SJSA1 (cell line): ENCODE data around the gene PDHX. TPM values are rescaled to one million over a fixed set of nuclear protein-coding genes. Genes with fewer than 3 reads are reported as not detected.

Source experiments
- DNase-seq, 2 experiments: peaks; one replicate each; pipeline ENCODE4 v3.0.0-alpha.2; 2015 to 2020; ENCODE audit warnings: low spot score in 2 of 2, low read depth in 1 of 2
- H3K27ac ChIP-seq: fragments of 250-450 bp; sonication (Bioruptor Pico); 2 replicates; pipeline ENCODE4 v1.5.1; 2020; ENCODE audit warnings: mild to moderate bottlenecking, moderate library complexity
- H3K27me3 ChIP-seq: fragments of 250-450 bp; sonication (Bioruptor Pico); replicated peaks from 2 replicates; pipeline ENCODE4 v1.5.1; 2020; ENCODE audit warnings: mild to moderate bottlenecking, moderate library complexity
- H3K36me3 ChIP-seq: fragments of 250-450 bp; sonication (Bioruptor Pico); 2 replicates; pipeline ENCODE4 v1.5.1; 2020; ENCODE audit warnings: mild to moderate bottlenecking
- H3K4me1 ChIP-seq: fragments of 250-450 bp; sonication (Bioruptor Pico); replicated peaks from 2 replicates; pipeline ENCODE4 v1.6.1; 2021; ENCODE audit warnings: mild to moderate bottlenecking
- H3K4me3 ChIP-seq: fragments of 250-450 bp; sonication (Bioruptor Pico); 2 replicates; pipeline ENCODE4 v1.5.1; 2020; ENCODE audit warnings: mild to moderate bottlenecking
- H3K9me3 ChIP-seq: fragments of 250-450 bp; sonication (Bioruptor Pico); replicated peaks from 2 replicates; pipeline ENCODE4 v1.5.1; 2020; ENCODE audit warnings: mild to moderate bottlenecking
- total RNA-seq: library from RNA; depleted of rRNA; stranded (reverse); fragments of >200 nt; shearing (Covaris generic); gene quantifications from 2 replicates; pipeline ENCODE4 v1.2.3, GENCODE V29; 2014

PDHX gene
- total RNA-seq, 1 experiment from 2014 or later: 41.5 TPM

GRCh38 chr11:34916843-34917770 is 689 bp downstream of the PDHX start:
- DNase-seq: no peak
- Histone ChIP-seq H3K9me3 (no peaks in the 10 kb centered on the region), H3K4me3 (peak overlapping the region; percentile 85), H3K36me3 (peaks cover 27% of the 10 kb centered on the region), H3K27me3 (no peaks in the 10 kb centered on the region), H3K4me1 (peaks cover 14% of the 10 kb centered on the region), H3K27ac (peak overlapping the region; percentile 78)

- no peak for DNase-seq
- peaks cover 30% of the 10 kb centered on the region for H3K4me1 ChIP-seq
Measured at GRCh38 chr11:34921156-34921555, 4.7 kb downstream of the PDHX start.

GRCh38 chr11:34924714-34925113 is 8.3 kb downstream of the PDHX start:
- peaks cover 5% of the 10 kb centered on the region; the same call in 1 of the 2 replicates for H3K36me3 ChIP-seq
- H3K4me1 ChIP-seq: peaks cover 49% of the 10 kb centered on the region
- H3K4me3 ChIP-seq: no peak overlapping the region
- no peak overlapping the region for H3K27ac ChIP-seq
- H3K27me3 ChIP-seq: no peaks in the 10 kb centered on the region
- DNase-seq: no peak
- H3K9me3 ChIP-seq: no peaks in the 10 kb centered on the region

More at GRCh38 chr11:34921156-34921555, 4.7 kb downstream of the PDHX start:
- no peak overlapping the region for H3K27ac ChIP-seq
- no peaks in the 10 kb centered on the region for H3K9me3 ChIP-seq
- H3K36me3 ChIP-seq: peaks cover 7% of the 10 kb centered on the region; the same call in 1 of the 2 replicates
- H3K27me3 ChIP-seq: no peaks in the 10 kb centered on the region
- H3K4me3 ChIP-seq: no peak overlapping the region

- peak in 1 of 2 experiments; percentile 71 for DNase-seq
- no peak overlapping the region for H3K4me3 ChIP-seq
- peaks cover 49% of the 10 kb centered on the region for H3K4me1 ChIP-seq
- H3K27me3 ChIP-seq: no peaks in the 10 kb centered on the region
- peaks cover 5% of the 10 kb centered on the region; the same call in 1 of the 2 replicates for H3K36me3 ChIP-seq
- H3K27ac ChIP-seq: peak overlapping the region; percentile 7; the same call in 1 of the 2 replicates
- no peaks in the 10 kb centered on the region for H3K9me3 ChIP-seq
Measured at GRCh38 chr11:34926101-34926830, 9.8 kb downstream of the PDHX start.

GRCh38 chr11:34926831-34927132 is 10.4 kb downstream of the PDHX start:
- H3K36me3 ChIP-seq: peaks cover 5% of the 10 kb centered on the region; the same call in 1 of the 2 replicates
- no peak overlapping the region for H3K4me3 ChIP-seq
- H3K27ac ChIP-seq: peak overlapping the region; percentile 7
- DNase-seq: peak in 1 of 2 experiments; percentile 40
- peaks cover 49% of the 10 kb centered on the region for H3K4me1 ChIP-seq
- no peaks in the 10 kb centered on the region for H3K9me3 ChIP-seq
- no peaks in the 10 kb centered on the region for H3K27me3 ChIP-seq

- Histone ChIP-seq H3K27me3 (no peaks in the 10 kb centered on the region), H3K9me3 (no peaks in the 10 kb centered on the region), H3K27ac (no peak overlapping the region), H3K36me3 (peaks cover 13% of the 10 kb centered on the region), H3K4me1 (peaks cover 49% of the 10 kb centered on the region), H3K4me3 (no peak overlapping the region)
- peak in 1 of 2 experiments; percentile 63 for DNase-seq
Measured at GRCh38 chr11:34928268-34928959, 12.0 kb downstream of the PDHX start.

- no peak for DNase-seq
- Histone ChIP-seq H3K27ac (no peak overlapping the region), H3K4me3 (no peak overlapping the region)
Measured at GRCh38 chr11:34928960-34929680, 12.7 kb downstream of the PDHX start.

GRCh38 chr11:34929794-34930763 is 13.7 kb downstream of the PDHX start:
- Histone ChIP-seq H3K4me3 (no peak overlapping the region), H3K4me1 (peaks cover 37% of the 10 kb centered on the region), H3K27ac (no peak overlapping the region), H3K36me3 (peaks cover 13% of the 10 kb centered on the region), H3K27me3 (no peaks in the 10 kb centered on the region), H3K9me3 (no peaks in the 10 kb centered on the region)
- no peak for DNase-seq

More at GRCh38 chr11:34928960-34929680, 12.7 kb downstream of the PDHX start:
- Histone ChIP-seq H3K9me3 (no peaks in the 10 kb centered on the region), H3K27me3 (no peaks in the 10 kb centered on the region), H3K4me1 (peaks cover 42% of the 10 kb centered on the region), H3K36me3 (peaks cover 13% of the 10 kb centered on the region)

GRCh38 chr11:34936945-34937629 is 20.7 kb downstream of the PDHX start:
- Histone ChIP-seq H3K27ac (no peak overlapping the region), H3K9me3 (no peaks in the 10 kb centered on the region)

GRCh38 chr11:34938611-34939010 is 22.2 kb downstream of the PDHX start:
- Histone ChIP-seq H3K27me3 (no peaks in the 10 kb centered on the region), H3K4me3 (no peak overlapping the region), H3K9me3 (no peaks in the 10 kb centered on the region), H3K27ac (no peak overlapping the region), H3K36me3 (peaks cover 14% of the 10 kb centered on the region), H3K4me1 (0 out of 2 replicates have a peak, but pooled peaks cover 5% of the 10 kb centered on the region)
- no peak for DNase-seq

More at GRCh38 chr11:34936945-34937629, 20.7 kb downstream of the PDHX start:
- Histone ChIP-seq H3K4me3 (no peak overlapping the region), H3K27me3 (no peaks in the 10 kb centered on the region), H3K36me3 (peaks cover 25% of the 10 kb centered on the region), H3K4me1 (0 out of 2 replicates have a peak, but pooled peaks cover 5% of the 10 kb centered on the region)
- DNase-seq: no peak

GRCh38 chr11:34940026-34940677 is 23.7 kb downstream of the PDHX start:
- DNase-seq: peak in 1 of 2 experiments; percentile 50
- Histone ChIP-seq H3K9me3 (no peaks in the 10 kb centered on the region), H3K27ac (no peak overlapping the region), H3K4me3 (no peak overlapping the region), H3K4me1 (0 out of 2 replicates have a peak, but pooled peaks cover 5% of the 10 kb centered on the region), H3K36me3 (peaks cover 20% of the 10 kb centered on the region), H3K27me3 (no peaks in the 10 kb centered on the region)
